RWPE1 (cell line): ENCODE data around the gene APOBEC3A.

Experiments used
- CTCF ChIA-PET: fragments of 350-600 bp; sonication (Branson Sonifier 250); formaldehyde crosslinking; extraction: SDS; loops from one replicate; lab custom pipeline; 2021; lab: Yijun Ruan, JAX
- POLR2A ChIA-PET: fragments of 400-600 bp; formaldehyde crosslinking; extraction: SDS; loops from one replicate; lab custom pipeline; 2020; ENCODE audit warnings: antibody characterized with exemption; ENCODE audit not compliant: low non-redundant PET; lab: Yijun Ruan, JAX
- DNase-seq: peaks from one replicate; pipeline ENCODE4 v3.0.0; 2012; ENCODE audit warnings: low spot score
- H3K27ac ChIP-seq: fragments of 450-650 bp; 2 replicates; pipeline ENCODE4 v1.5.1; 2017
- CTCF ChIP-seq: fragments of 450-650 bp; conservative IDR thresholded peaks from 2 replicates; pipeline ENCODE4 v1.5.1; 2017; ENCODE audit warnings: low read depth, mild to moderate bottlenecking

The APOBEC3A gene

GRCh38 chr22:38970551-38970950 lies 13.1 kb downstream of the APOBEC3A start:
- DNase-seq = no peak
- CTCF ChIA-PET = no interaction called here
- no peak overlapping the region for H3K27ac ChIP-seq
- no peak for TF ChIP-seq CTCF
- POLR2A ChIA-PET = no interaction called here

- DNase-seq = no peak
- ChIA-PET CTCF (no interaction called here), POLR2A (no interaction called here)
- no peak overlapping the region for H3K27ac ChIP-seq
- TF ChIP-seq CTCF = no peak
These were observed 13.8 kb downstream of the APOBEC3A start for GRCh38 chr22:38971202-38971601.

- no peak for TF ChIP-seq CTCF
- no peak for DNase-seq
- ChIA-PET CTCF (no interaction called here), POLR2A (no interaction called here)
- no peak overlapping the region for H3K27ac ChIP-seq
These were observed 14.4 kb downstream of the APOBEC3A start for GRCh38 chr22:38971791-38972190.

- TF ChIP-seq CTCF = no peak
- POLR2A ChIA-PET = no interaction called here
- DNase-seq = no peak
- no peak overlapping the region for H3K27ac ChIP-seq
- CTCF ChIA-PET = no interaction called here
These were observed 15.1 kb downstream of the APOBEC3A start for GRCh38 chr22:38972558-38972957.

GRCh38 chr22:38973289-38974169 lies 16.1 kb downstream of the APOBEC3A start:
- ChIA-PET CTCF (interaction anchor here (0.6 to 0.7 kb wide), 3 partner anchors 61 to 231 kb away, joined by 3 to 5 read pairs (median 4); no protein-coding TSS in a partner anchor), POLR2A (no interaction called here)
- peak; percentile 84 for TF ChIP-seq CTCF
- H3K27ac ChIP-seq = no peak overlapping the region
- DNase-seq = peak; percentile 33

GRCh38 chr22:38974170-38974825 lies 16.9 kb downstream of the APOBEC3A start:
- POLR2A ChIA-PET = no interaction called here
- no peak overlapping the region for H3K27ac ChIP-seq
- CTCF ChIA-PET = interaction anchor here (0.6 to 0.7 kb wide), 4 partner anchors 62 to 231 kb away, joined by 3 to 5 read pairs (median 4); no protein-coding TSS in a partner anchor
- no peak for DNase-seq
- TF ChIP-seq CTCF = no peak
